Thoracic aorta (tissue), 2 donors: ENCODE data around the gene BANF1. TPM values are rescaled to one million over a fixed set of nuclear protein-coding genes. Genes with fewer than 3 reads are reported as not detected.

ENCODE experiments used
- ATAC-seq: fragments of 150-250 bp; one replicate; pipeline ENCODE4 v1.8.0; 2017; ENCODE audit warnings: low read depth; ENCODE audit not compliant: insufficient number of reproducible peaks, low FRiP score
- DNase-seq: peaks from one replicate; pipeline ENCODE4 v3.0.0-alpha.2; 2020; ENCODE audit warnings: low spot score
- H3K27ac ChIP-seq, 2 donors: fragments of 200-600 bp; sonication (generic); 1 replicate in 1 of 2; 2 replicates in 1 of 2; pipeline ENCODE4 v1.5.1; 2016; ENCODE audit warnings: mild to moderate bottlenecking in 2 of 2, moderate library complexity in 2 of 2
- H3K27me3 ChIP-seq: fragments of 200-600 bp; sonication (generic); replicated peaks from 2 replicates; pipeline ENCODE4 v1.6.0; 2016; ENCODE audit warnings: mild to moderate bottlenecking; ENCODE audit not compliant: insufficient read depth
- H3K36me3 ChIP-seq: fragments of 200-600 bp; sonication (generic); one replicate; pipeline ENCODE4 v1.5.1; 2016
- H3K4me1 ChIP-seq, 2 donors: fragments of 200-600 bp; sonication (generic); 1 replicate in 1 of 2; 2 replicates in 1 of 2; pipeline versions ENCODE4 v1.5.1 to v1.6.0; 2016; ENCODE audit warnings: low read depth in 2 of 2, mild to moderate bottlenecking in 1 of 2; ENCODE audit not compliant: control insufficient read depth in 1 of 2
- H3K4me3 ChIP-seq: fragments of 200-600 bp; sonication (generic); 2 replicates; pipeline ENCODE4 v1.5.1; 2016; ENCODE audit warnings: mild to moderate bottlenecking
- H3K9me3 ChIP-seq: fragments of 200-600 bp; sonication (generic); 2 replicates; pipeline ENCODE4 v1.5.1; 2016
- total RNA-seq, 2 donors: library from RNA; depleted of rRNA; stranded (reverse); fragments of >200 nt; gene quantifications; one replicate each; pipeline versions ENCODE4 v1.1.0 to v1.2.3, GENCODE V29; 2016
- TF ChIP-seq, protein P1 (sequence below): fragments of 200-600 bp; sonication (generic); IDR thresholded peaks from one replicate; pipeline ENCODE4 v1.5.1; 2019; ENCODE audit warnings: antibody characterized with exemption

Gene BANF1
- total RNA-seq, 2 donors from 2014 or later: 22.2 to 60.0 TPM

- peak; percentile 1 for ATAC-seq
- peak overlapping the region; percentile 92 to 97 for H3K27ac ChIP-seq
- TF ChIP-seq, protein P1, sequence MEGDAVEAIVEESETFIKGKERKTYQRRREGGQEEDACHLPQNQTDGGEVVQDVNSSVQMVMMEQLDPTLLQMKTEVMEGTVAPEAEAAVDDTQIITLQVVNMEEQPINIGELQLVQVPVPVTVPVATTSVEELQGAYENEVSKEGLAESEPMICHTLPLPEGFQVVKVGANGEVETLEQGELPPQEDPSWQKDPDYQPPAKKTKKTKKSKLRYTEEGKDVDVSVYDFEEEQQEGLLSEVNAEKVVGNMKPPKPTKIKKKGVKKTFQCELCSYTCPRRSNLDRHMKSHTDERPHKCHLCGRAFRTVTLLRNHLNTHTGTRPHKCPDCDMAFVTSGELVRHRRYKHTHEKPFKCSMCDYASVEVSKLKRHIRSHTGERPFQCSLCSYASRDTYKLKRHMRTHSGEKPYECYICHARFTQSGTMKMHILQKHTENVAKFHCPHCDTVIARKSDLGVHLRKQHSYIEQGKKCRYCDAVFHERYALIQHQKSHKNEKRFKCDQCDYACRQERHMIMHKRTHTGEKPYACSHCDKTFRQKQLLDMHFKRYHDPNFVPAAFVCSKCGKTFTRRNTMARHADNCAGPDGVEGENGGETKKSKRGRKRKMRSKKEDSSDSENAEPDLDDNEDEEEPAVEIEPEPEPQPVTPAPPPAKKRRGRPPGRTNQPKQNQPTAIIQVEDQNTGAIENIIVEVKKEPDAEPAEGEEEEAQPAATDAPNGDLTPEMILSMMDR: no peak
- H3K4me1 ChIP-seq: peaks cover 40 to 62% of the 10 kb centered on the region in 2 donors
- no peak for DNase-seq
- no peaks in the 10 kb centered on the region for H3K36me3 ChIP-seq
- no peaks in the 10 kb centered on the region for H3K27me3 ChIP-seq
- H3K4me3 ChIP-seq: peak overlapping the region; percentile 55
- H3K9me3 ChIP-seq: no peaks in the 10 kb centered on the region
These were observed 13.9 kb downstream of the BANF1 start for GRCh38 chr11:66015936-66016792.

DNA sequence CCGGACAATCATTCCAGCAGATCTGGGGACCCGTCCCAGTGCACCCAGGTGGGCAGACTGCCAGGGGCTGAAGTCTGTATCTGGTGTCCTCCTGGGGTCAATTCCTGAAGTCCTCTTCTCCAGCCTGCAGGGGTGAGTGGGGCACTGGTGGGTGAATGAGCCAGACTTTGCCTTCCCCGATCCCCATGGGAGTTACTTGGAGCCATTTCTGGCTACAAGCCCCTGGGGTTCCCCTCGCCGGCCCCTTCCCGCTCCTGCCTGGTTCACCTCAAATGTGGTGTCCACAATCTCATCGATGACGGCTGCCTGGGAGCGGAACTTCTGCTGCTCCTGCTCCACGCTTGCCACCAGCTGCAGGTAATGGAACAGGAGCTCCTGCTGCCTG is 14.5 kb downstream of the BANF1 start:
- TF ChIP-seq, protein P1: no peak
- ATAC-seq (no peak), DNase-seq (no peak)
- Histone ChIP-seq H3K36me3 (no peaks in the 10 kb centered on the region), H3K27me3 (no peaks in the 10 kb centered on the region), H3K27ac (peak overlapping the region; percentile 92 to 97), H3K9me3 (no peaks in the 10 kb centered on the region), H3K4me3 (peak overlapping the region; percentile 55), H3K4me1 (peaks cover 41 to 62% of the 10 kb centered on the region in 2 donors)

DNA sequence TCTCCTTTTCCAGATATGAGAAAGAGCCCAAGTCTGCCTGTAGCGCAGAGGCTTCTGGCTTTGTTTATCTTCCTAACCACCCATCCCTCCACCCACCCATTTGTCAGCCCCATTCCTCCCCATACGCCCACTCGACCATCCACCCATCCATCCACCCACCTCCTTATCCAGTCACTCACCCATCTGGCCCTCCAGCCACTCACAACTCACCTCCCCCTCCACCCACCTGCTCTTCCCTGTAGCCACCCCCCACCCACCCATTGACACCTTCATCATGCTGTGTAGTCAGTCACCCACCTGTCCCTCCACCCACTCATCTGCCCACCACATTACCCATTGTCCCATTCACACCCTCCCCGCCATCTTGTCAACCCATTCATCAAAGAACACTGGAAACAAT is 15.0 kb downstream of the BANF1 start:
- no peak for ATAC-seq
- Histone ChIP-seq H3K27me3 (no peaks in the 10 kb centered on the region), H3K36me3 (no peaks in the 10 kb centered on the region), H3K9me3 (no peaks in the 10 kb centered on the region), H3K4me3 (no peak overlapping the region), H3K27ac (peak overlapping the region in 1 of 2 donors; percentile 25), H3K4me1 (peaks cover 43 to 62% of the 10 kb centered on the region in 2 donors)
- TF ChIP-seq, protein P1: no peak
- no peak for DNase-seq

GRCh38 chr11:66020212-66020611 is 17.9 kb downstream of the BANF1 start:
- TF ChIP-seq, protein P1: no peak
- Histone ChIP-seq H3K4me3 (no peak overlapping the region), H3K9me3 (no peaks in the 10 kb centered on the region), H3K4me1 (peaks cover 30 to 44% of the 10 kb centered on the region in 2 donors), H3K36me3 (no peaks in the 10 kb centered on the region), H3K27me3 (no peaks in the 10 kb centered on the region), H3K27ac (peak overlapping the region in 1 of 2 donors; percentile 82)
- DNase-seq (no peak), ATAC-seq (no peak)

DNA sequence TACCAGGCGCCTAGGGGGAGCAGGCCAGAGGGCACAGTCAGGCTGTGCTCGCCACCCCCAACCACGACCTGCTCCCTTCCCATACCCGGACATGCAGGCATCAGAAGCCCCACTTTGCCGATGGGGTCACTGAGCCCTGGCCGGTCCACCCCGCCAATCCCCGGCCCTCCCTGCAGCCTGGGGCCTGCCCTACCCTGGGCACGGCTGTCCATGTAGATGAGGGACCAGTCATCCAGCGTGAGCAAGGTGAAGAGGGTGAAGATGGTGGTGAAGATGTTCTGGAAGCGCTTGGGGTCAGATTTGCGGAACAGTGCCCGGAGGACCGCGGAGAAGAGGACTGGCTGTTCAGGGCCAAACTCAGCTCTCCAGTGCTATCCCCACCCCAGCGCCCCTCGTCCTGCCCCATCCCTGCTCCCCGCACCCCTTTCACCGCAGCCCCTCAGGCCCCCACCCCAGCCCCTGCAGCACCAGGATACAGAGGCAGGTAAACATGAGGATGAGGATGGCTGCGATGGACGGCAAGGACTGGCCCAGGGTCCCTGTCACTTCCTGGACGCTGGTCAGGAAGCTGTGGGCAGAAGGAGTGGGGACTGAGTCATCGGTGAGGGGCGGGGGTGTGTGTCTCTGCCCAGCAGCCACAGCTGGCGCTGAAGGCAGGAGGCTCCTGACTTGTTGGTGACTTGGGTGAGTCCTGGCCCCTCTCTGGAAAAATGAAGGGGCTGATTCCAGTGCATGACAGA is 18.5 kb downstream of the BANF1 start:
- Histone ChIP-seq H3K36me3 (no peaks in the 10 kb centered on the region), H3K27ac (peak overlapping the region; percentile 60 to 82), H3K4me3 (peak overlapping the region; percentile 27), H3K27me3 (no peaks in the 10 kb centered on the region), H3K4me1 (peaks cover 27 to 38% of the 10 kb centered on the region in 2 donors), H3K9me3 (no peaks in the 10 kb centered on the region)
- TF ChIP-seq, protein P1: no peak
- ATAC-seq (no peak), DNase-seq (no peak)
